Endothelial cell of umbilical vein (primary cell): ENCODE measurements around the gene NAP1L5.

Experiments used
- CTCF ChIP-seq, 2 donors: IDR thresholded peaks; 1 replicate in 1 of 2; 2 replicates in 1 of 2; pipeline ENCODE4 v1.5.1; 2011; ENCODE audit warnings: low read length in 2 of 2, mild to moderate bottlenecking in 2 of 2, moderate library complexity in 2 of 2, control low read depth in 1 of 2, inconsistent platforms in 1 of 2, low read depth in 1 of 2; ENCODE audit not compliant: insufficient read depth in 1 of 2; ENCODE audit errors: extremely low read depth in 1 of 2
- EZH2 ChIP-seq: IDR thresholded peaks from 2 replicates; pipeline ENCODE4 v1.6.1; 2012; ENCODE audit warnings: borderline replicate concordance, low read depth, mild to moderate bottlenecking, moderate library complexity, low read length, inconsistent platforms; ENCODE audit not compliant: severe bottlenecking
- FOS ChIP-seq: IDR thresholded peaks from 2 replicates; pipeline ENCODE4 v1.6.1; 2011; ENCODE audit warnings: mild to moderate bottlenecking, low read length, moderate library complexity, borderline replicate concordance; ENCODE audit not compliant: insufficient read depth
- GATA2 ChIP-seq: IDR thresholded peaks from 2 replicates; pipeline ENCODE4 v1.7.0; 2011; ENCODE audit warnings: low read depth, mild to moderate bottlenecking, moderate library complexity, mixed read lengths, low read length; ENCODE audit not compliant: insufficient read length, insufficient read depth
- JUN ChIP-seq: IDR thresholded peaks from 2 replicates; pipeline ENCODE4 v1.6.1; 2011; ENCODE audit warnings: borderline replicate concordance, low read depth; ENCODE audit not compliant: insufficient read length, insufficient read depth
- MAX ChIP-seq: IDR thresholded peaks from 2 replicates; pipeline ENCODE4 v1.6.1; 2011; ENCODE audit not compliant: insufficient read depth, insufficient read length
- MYC ChIP-seq: IDR thresholded peaks from one replicate; pipeline ENCODE4 v1.6.1; 2011; ENCODE audit warnings: mild to moderate bottlenecking, low read depth, low read length
- POLR2A ChIP-seq: IDR thresholded peaks from 2 replicates; pipeline ENCODE4 v1.6.1; 2012; ENCODE audit warnings: low read depth, mild to moderate bottlenecking, control low read depth, low read length
- POLR2AphosphoS5 ChIP-seq: IDR thresholded peaks from 2 replicates; pipeline ENCODE4 v1.6.1; 2012; ENCODE audit warnings: low read depth, mild to moderate bottlenecking, control low read depth, low read length, moderate library complexity; ENCODE audit not compliant: insufficient read depth

- no peak for TF ChIP-seq FOS
- TF ChIP-seq CTCF (IDR thresholded peaks at IDR 0.05; ENCODE audit: extremely low read depth in 1 of 2, insufficient read depth in 1 of 2, low read depth in 1 of 2, low read length in 2 of 2): no peak
- TF ChIP-seq POLR2AphosphoS5: no peak
- no peak for TF ChIP-seq MAX
- no peak for TF ChIP-seq GATA2
- TF ChIP-seq EZH2: no peak
- TF ChIP-seq POLR2A: no peak
- no peak for TF ChIP-seq MYC
- TF ChIP-seq JUN: no peak
These were observed 47.0 kb upstream of the NAP1L5 start for GRCh38 chr4:88744609-88745008.
